H9 (cell line): Measurements from ENCODE around the gene TYK2. TPM values are rescaled to one million over a fixed set of nuclear protein-coding genes. Genes with fewer than 3 reads are reported as not detected.

ENCODE experiments used
- DNase-seq: peaks from one replicate; pipeline ENCODE4 v3.0.0-alpha.2; 2017
- H2AFZ ChIP-seq: one replicate; pipeline ENCODE4 v1.6.1; 2013; ENCODE audit warnings: mild to moderate bottlenecking, low read length, control low read depth, moderate library complexity
- H2AK5ac ChIP-seq: 2 replicates; pipeline ENCODE4 v1.6.1; 2013; ENCODE audit warnings: low read length, control low read depth, mixed read lengths; ENCODE audit not compliant: insufficient read length
- H2BK120ac ChIP-seq: one replicate; pipeline ENCODE4 v1.6.1; 2013; ENCODE audit warnings: low read depth, mild to moderate bottlenecking, low read length, control low read depth, inconsistent platforms; ENCODE audit not compliant: poor library complexity, severe bottlenecking
- H2BK12ac ChIP-seq: 2 replicates; pipeline ENCODE4 v1.6.1; 2013; ENCODE audit warnings: low read length, control low read depth, mixed read lengths, low read depth; ENCODE audit not compliant: insufficient read length
- H2BK15ac ChIP-seq: 2 replicates; pipeline ENCODE4 v1.6.1; 2013; ENCODE audit warnings: low read depth, low read length, control low read depth
- H2BK20ac ChIP-seq: one replicate; pipeline ENCODE4 v1.6.1; 2013; ENCODE audit warnings: low read depth, mild to moderate bottlenecking, low read length, control low read depth, inconsistent platforms; ENCODE audit not compliant: poor library complexity, severe bottlenecking
- H2BK5ac ChIP-seq: 2 replicates; pipeline ENCODE4 v1.6.1; 2013; ENCODE audit warnings: low read length, control low read depth, mixed read lengths; ENCODE audit not compliant: insufficient read length
- H3K14ac ChIP-seq: 2 replicates; pipeline ENCODE4 v1.6.1; 2013; ENCODE audit warnings: low read length, control low read depth; ENCODE audit not compliant: insufficient read depth
- H3K18ac ChIP-seq: 2 replicates; pipeline ENCODE4 v1.6.1; 2013; ENCODE audit warnings: low read depth, mild to moderate bottlenecking, mixed read lengths, low read length, control low read depth; ENCODE audit not compliant: insufficient read length
- H3K23ac ChIP-seq: 2 replicates; pipeline ENCODE4 v1.6.1; 2013; ENCODE audit warnings: low read length, control low read depth, mixed read lengths, low read depth; ENCODE audit not compliant: insufficient read length
- H3K23me2 ChIP-seq: 2 replicates; pipeline ENCODE4 v1.6.1; 2013; ENCODE audit warnings: low read depth, mild to moderate bottlenecking, mixed read lengths, low read length, control low read depth; ENCODE audit not compliant: insufficient read length, poor library complexity, severe bottlenecking
- H3K27ac ChIP-seq: 2 replicates; pipeline ENCODE4 v1.5.1; 2013; ENCODE audit warnings: low read length, control low read depth, mixed read lengths, low read depth; ENCODE audit not compliant: insufficient read length
- H3K27me3 ChIP-seq: 2 replicates; pipeline ENCODE4 v1.6.1; 2013; ENCODE audit warnings: low read length, control low read depth, inconsistent platforms; ENCODE audit not compliant: insufficient read depth
- H3K4ac ChIP-seq: 2 replicates; pipeline ENCODE4 v1.6.1; 2013; ENCODE audit warnings: low read depth, mild to moderate bottlenecking, control low read depth, inconsistent platforms, low read length, moderate library complexity
- H3K4me1 ChIP-seq: 2 replicates; pipeline ENCODE4 v1.6.1; 2013; ENCODE audit warnings: low read length, control low read depth, inconsistent platforms; ENCODE audit not compliant: insufficient read depth
- H3K4me2 ChIP-seq: 2 replicates; pipeline ENCODE4 v1.6.1; 2013; ENCODE audit warnings: low read length, control low read depth, mixed read lengths; ENCODE audit not compliant: insufficient read length, insufficient read depth
- H3K56ac ChIP-seq: 2 replicates; pipeline ENCODE4 v1.6.1; 2013; ENCODE audit warnings: low read depth, mild to moderate bottlenecking, mixed read lengths, low read length, control low read depth; ENCODE audit not compliant: insufficient read length
- H3K79me1 ChIP-seq: 2 replicates; pipeline ENCODE4 v1.6.1; 2013; ENCODE audit warnings: low read depth, mild to moderate bottlenecking, moderate library complexity, low read length, control low read depth, inconsistent platforms; ENCODE audit not compliant: insufficient read depth, poor library complexity, severe bottlenecking
- H3K79me2 ChIP-seq: 2 replicates; pipeline ENCODE4 v1.6.1; 2013; ENCODE audit warnings: low read length, control low read depth, inconsistent platforms; ENCODE audit not compliant: insufficient read depth
- H3K9ac ChIP-seq: 2 replicates; pipeline ENCODE4 v1.6.1; 2013; ENCODE audit warnings: low read length, control low read depth, mixed read lengths; ENCODE audit not compliant: insufficient read length; ENCODE audit errors: extremely low read depth
- H3K9me3 ChIP-seq: one replicate; pipeline ENCODE4 v1.6.1; 2013; ENCODE audit warnings: low read depth, low read length, inconsistent platforms; ENCODE audit not compliant: control insufficient read depth
- H3T11ph ChIP-seq: one replicate; pipeline ENCODE4 v1.6.1; 2013; ENCODE audit warnings: mild to moderate bottlenecking, low read length, control low read depth, inconsistent platforms
- H4K20me1 ChIP-seq: one replicate; pipeline ENCODE4 v1.6.1; 2013; ENCODE audit not compliant: control insufficient read depth, insufficient read length, insufficient read depth
- H4K5ac ChIP-seq: 2 replicates; pipeline ENCODE4 v1.6.1; 2013; ENCODE audit warnings: low read depth, mild to moderate bottlenecking, mixed read lengths, low read length, control low read depth; ENCODE audit not compliant: insufficient read length
- H4K8ac ChIP-seq: replicated peaks from 2 replicates; pipeline ENCODE4 v1.6.1; 2013; ENCODE audit warnings: low read length, control low read depth, mixed read lengths, low read depth; ENCODE audit not compliant: insufficient read length
- H4K91ac ChIP-seq: 2 replicates; pipeline ENCODE4 v1.6.1; 2013; ENCODE audit warnings: low read depth, mild to moderate bottlenecking, moderate library complexity, mixed read lengths, low read length, control low read depth; ENCODE audit not compliant: insufficient read length
- H3K27ac Mint-ChIP-seq, 3 experiments: 2 replicates in 2 of 3; 3 replicates in 1 of 3; pipeline ENCODE4 v1.8.0; 2020 to 2021; ENCODE audit warnings: mixed read lengths in 3 of 3, mild to moderate bottlenecking in 1 of 3, moderate library complexity in 1 of 3
- H3K27me3 Mint-ChIP-seq: 2 replicates; pipeline ENCODE4 v1.8.0; 2021; ENCODE audit warnings: low read depth, mild to moderate bottlenecking, moderate library complexity, mixed read lengths
- H3K36me3 Mint-ChIP-seq, 3 experiments: 2 replicates in 2 of 3; 3 replicates in 1 of 3; pipeline ENCODE4 v1.8.0; 2020 to 2021; ENCODE audit warnings: low read depth in 3 of 3, mixed read lengths in 3 of 3; ENCODE audit not compliant: insufficient read depth in 1 of 3
- H3K4me1 Mint-ChIP-seq, 2 experiments: 2 replicates each; pipeline ENCODE4 v1.8.0; 2020; ENCODE audit warnings: mixed read lengths in 2 of 2
- H3K4me3 Mint-ChIP-seq, 2 experiments: 2 replicates in 1 of 2; 3 replicates in 1 of 2; pipeline ENCODE4 v1.8.0; 2020 to 2021; ENCODE audit warnings: mild to moderate bottlenecking in 2 of 2, mixed read lengths in 2 of 2, moderate library complexity in 1 of 2
- H3K9me3 Mint-ChIP-seq, 2 experiments: 2 replicates in 1 of 2; 3 replicates in 1 of 2; pipeline ENCODE4 v1.8.0; 2020; ENCODE audit warnings: mild to moderate bottlenecking in 2 of 2, mixed read lengths in 2 of 2, moderate library complexity in 1 of 2
- CTCF ChIP-seq: fragments of 200-600 bp; sonication (generic); conservative IDR thresholded peaks from 3 replicates; pipeline ENCODE4 v1.8.0; 2021; ENCODE audit warnings: antibody characterized with exemption, mild to moderate bottlenecking
- WGBS: extraction: QIAGEN DNeasy Blood & Tissue Kit; methylation state at CpG from one replicate; pipeline ENCODE4 v1.1.7; 2013; ENCODE audit warnings: missing lambda C conversion rate, low lambda C conversion rate, mixed read lengths; ENCODE audit not compliant: insufficient read length; ENCODE audit errors: extremely low coverage; 5-methylcytosine and 5-hydroxymethylcytosine counted together
- total RNA-seq: library from RNA; stranded (reverse); gene quantifications from 2 replicates; pipeline ENCODE4 v1.2.1, GENCODE V29; 2021

TYK2 gene
- total RNA-seq, 1 experiment from 2014 or later, result 61.4 TPM

DNA sequence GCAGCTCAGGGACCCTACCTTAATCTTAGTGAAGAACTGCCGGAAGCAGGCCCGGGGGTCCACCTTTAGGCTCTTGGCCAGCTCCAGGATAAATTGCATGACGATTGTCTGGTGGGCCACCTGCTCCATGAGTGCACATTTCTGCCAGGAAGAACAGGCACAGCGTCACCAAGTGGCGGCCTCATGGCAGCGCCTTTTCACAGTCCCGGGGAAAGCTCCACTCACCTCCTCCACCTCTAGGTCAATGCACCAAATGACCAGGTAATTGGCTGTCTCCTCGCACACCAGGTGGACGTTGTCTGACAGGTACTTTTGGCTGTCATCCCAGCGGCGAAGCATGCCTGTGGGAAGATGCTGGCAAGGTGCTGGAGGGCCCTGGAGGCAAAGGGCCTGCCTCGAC lies 14.6 kb upstream of the TYK2 start:
- no peak for DNase-seq
- Histone ChIP-seq H3K9me3 (no peaks in the 10 kb centered on the region), H2BK5ac (no peak overlapping the region), H3K4ac (no peak overlapping the region), H3K79me1 (peaks cover 4% of the 10 kb centered on the region), H4K5ac (no peak overlapping the region), H3K79me2 (peaks cover 4% of the 10 kb centered on the region; the same call in 1 of the 2 replicates), H2BK120ac (no peak overlapping the region), H3K27ac (no peak overlapping the region), H3K4me1 (no peaks in the 10 kb centered on the region), H4K91ac (no peak overlapping the region), H4K20me1 (no peaks in the 10 kb centered on the region), H3K56ac (no peak overlapping the region), H3K4me2 (no peak overlapping the region), H3K9ac (no peak overlapping the region), H2BK12ac (no peak overlapping the region), H2BK20ac (no peak overlapping the region), H3K23me2 (no peaks in the 10 kb centered on the region), H4K8ac (no peak overlapping the region), H3K27me3 (no peaks in the 10 kb centered on the region), H2AFZ (no peak overlapping the region), H3K23ac (no peak overlapping the region), H3K18ac (no peak overlapping the region), H3K14ac (no peak overlapping the region; the same call in 1 of the 2 replicates), H2BK15ac (no peak overlapping the region; the same call in 1 of the 2 replicates), H3T11ph (no peak overlapping the region), H2AK5ac (no peak overlapping the region)
- H3K9me3 Mint-ChIP-seq, result no peaks in the 10 kb centered on the region
- H3K4me3 Mint-ChIP-seq, result no peak overlapping the region
- H3K4me1 Mint-ChIP-seq, result peaks cover 2 to 3% of the 10 kb centered on the region in 2 experiments; a peak in 1 of 4 replicates
- no peak overlapping the region for H3K27ac Mint-ChIP-seq
- no CpG with 5 or more reads among the region's 12 CpGs for WGBS
- peaks cover 1% of the 10 kb centered on the region; the same call in 1 of the 2 replicates for H3K27me3 Mint-ChIP-seq
- peaks cover 33 to 69% (median 64%) of the 10 kb centered on the region in 3 experiments; a peak in 6 of 7 replicates for H3K36me3 Mint-ChIP-seq
- no peak for TF ChIP-seq CTCF
